DMS153 (cell line): Measurements from ENCODE around the gene MACROD2.
"Not testable (repeated sequence)": the region's sequence is repeated elsewhere in the genome, so short reads cannot be mapped to it uniquely, and the experiment has no call there.

Experiments
- DNase-seq: peaks from one replicate; lab custom pipeline; 2025; lab: John Stamatoyannopoulos, UW

Gene MACROD2

GRCh38 chr20:14915356-14915755, 920.0 kb downstream of the MACROD2 start:
- DNase-seq, result no peak

- no peak for DNase-seq
Measured at GRCh38 chr20:14916360-14916920, 921.1 kb downstream of the MACROD2 start.

- no peak for DNase-seq
Measured at GRCh38 chr20:14918281-14918680, 923.0 kb downstream of the MACROD2 start.

GRCh38 chr20:14918976-14919375, 923.7 kb downstream of the MACROD2 start:
- no peak for DNase-seq

GRCh38 chr20:14919501-14920081, 924.3 kb downstream of the MACROD2 start:
- DNase-seq, result peak; percentile 74

- no peak for DNase-seq
Measured at GRCh38 chr20:14921513-14921912, 926.2 kb downstream of the MACROD2 start.

- DNase-seq, result no peak
Measured at GRCh38 chr20:14922503-14923267, 927.4 kb downstream of the MACROD2 start.

GRCh38 chr20:14924433-14924832, 929.1 kb downstream of the MACROD2 start:
- no peak for DNase-seq

- no peak for DNase-seq
Measured at GRCh38 chr20:14925300-14925699, 930.0 kb downstream of the MACROD2 start.

GRCh38 chr20:14926436-14926835, 931.1 kb downstream of the MACROD2 start:
- DNase-seq, result not testable (repeated sequence)

GRCh38 chr20:14928083-14928482, 932.8 kb downstream of the MACROD2 start:
- DNase-seq, result peak; percentile 54

- no peak for DNase-seq
Measured at GRCh38 chr20:14929388-14929787, 934.1 kb downstream of the MACROD2 start.

- DNase-seq, result no peak
Measured at GRCh38 chr20:14932040-14932439, 936.7 kb downstream of the MACROD2 start.

GRCh38 chr20:14935285-14935684, 940.0 kb downstream of the MACROD2 start:
- no peak for DNase-seq

- DNase-seq, result no peak
Measured at GRCh38 chr20:14937021-14937420, 941.7 kb downstream of the MACROD2 start.

- DNase-seq, result no peak
Measured at GRCh38 chr20:14937846-14938245, 942.5 kb downstream of the MACROD2 start.

- no peak for DNase-seq
Measured at GRCh38 chr20:14947536-14947935, 952.2 kb downstream of the MACROD2 start.

- DNase-seq, result no peak
Measured at GRCh38 chr20:14947946-14948345, 952.6 kb downstream of the MACROD2 start.

GRCh38 chr20:14948416-14948815, 953.1 kb downstream of the MACROD2 start:
- no peak for DNase-seq

- DNase-seq, result no peak
Measured at GRCh38 chr20:14950633-14951032, 955.3 kb downstream of the MACROD2 start.

GRCh38 chr20:14951105-14951504, 955.8 kb downstream of the MACROD2 start:
- no peak for DNase-seq

- DNase-seq, result no peak
Measured at GRCh38 chr20:14951707-14952418, 956.5 kb downstream of the MACROD2 start.

GRCh38 chr20:14953736-14954135, 958.4 kb downstream of the MACROD2 start:
- no peak for DNase-seq
